ENCODE measurements around the gene NPHP1.
A peak's percentile ranks its signal among the peaks of the same experiment; 100 is the strongest.
"Not testable (repeated sequence)": the region's sequence is repeated elsewhere in the genome, so short reads cannot be mapped to it uniquely, and the experiment has no call there.

Gene NPHP1

GRCh38 chr2:110190169-110190568 is 14.6 kb downstream of the NPHP1 start:
- H4K12ac ChIP-seq (ENCODE audit: low read depth, low read length); H4K91ac ChIP-seq (ENCODE audit: low read depth, low read length): not testable (repeated sequence)
- no CpG with 5 or more reads among the region's 23 CpGs for WGBS (ENCODE audit: extremely low coverage, insufficient coverage, insufficient read length)

GRCh38 chr2:110182449-110182848 is 22.4 kb downstream of the NPHP1 start:
- no peak overlapping the region for H2BK120ac ChIP-seq (ENCODE audit: insufficient read depth, low read length, poor library complexity)
- no peak overlapping the region for H2AFZ ChIP-seq (ENCODE audit: insufficient read depth, low read length, poor library complexity)
- H3K9me3 ChIP-seq (ENCODE audit: insufficient read depth, low read depth, low read length): peaks cover 15% of the 10 kb centered on the region
- H4K91ac ChIP-seq (ENCODE audit: low read depth, low read length): no peak overlapping the region
- H3K23ac ChIP-seq (ENCODE audit: low read length): no peak overlapping the region
- no peak overlapping the region for H3K4ac ChIP-seq (ENCODE audit: low read depth, low read length)
- no peak overlapping the region for H3K9ac ChIP-seq (ENCODE audit: low read length)
- H3K14ac ChIP-seq (ENCODE audit: low read length): no peak overlapping the region
- H2BK12ac ChIP-seq (ENCODE audit: low read length): no peak overlapping the region
- H3K79me1 ChIP-seq (ENCODE audit: low read length): no peaks in the 10 kb centered on the region
- H2BK5ac ChIP-seq (ENCODE audit: low read depth, low read length, poor library complexity): no peak overlapping the region
- no peak overlapping the region for H3K18ac ChIP-seq (ENCODE audit: low read length)
- no peak overlapping the region for H2AK5ac ChIP-seq (ENCODE audit: low read length)
- no peak for DNase-seq
- H4K8ac ChIP-seq (ENCODE audit: low read depth, low read length): no peak overlapping the region
- H3K36me3 ChIP-seq (ENCODE audit: control insufficient read depth in 1 of 2, insufficient read depth in 2 of 2, low read length in 2 of 2): no peaks in the 10 kb centered on the region
- no peaks in the 10 kb centered on the region for H3K79me2 ChIP-seq (ENCODE audit: control insufficient read depth, insufficient read depth, low read length, poor library complexity)
- H3K4me1 ChIP-seq (ENCODE audit: control insufficient read depth in 1 of 2, insufficient read depth in 2 of 2, low read length in 2 of 2): no peaks in the 10 kb centered on the region
- no peak overlapping the region for H4K12ac ChIP-seq (ENCODE audit: low read depth, low read length)
- H3K27me3 ChIP-seq (ENCODE audit: insufficient read depth, low read length): no peaks in the 10 kb centered on the region
- no peak overlapping the region for H3K4me3 ChIP-seq (ENCODE audit: low read depth, low read length)
- no CpG with 5 or more reads among the region's 2 CpGs for WGBS (ENCODE audit: extremely low coverage, insufficient coverage, insufficient read length)
- H3K4me2 ChIP-seq (ENCODE audit: low read length): no peak overlapping the region
- no peak overlapping the region for H3K27ac ChIP-seq (ENCODE audit: low read depth, low read length)

More at GRCh38 chr2:110190169-110190568, 14.6 kb downstream of the NPHP1 start:
- H4K8ac ChIP-seq (ENCODE audit: low read depth, low read length); H3K36me3 ChIP-seq (ENCODE audit: control insufficient read depth in 1 of 2, insufficient read depth in 2 of 2, low read length in 2 of 2); H3K27ac ChIP-seq (ENCODE audit: low read depth, low read length); H3K23ac ChIP-seq (ENCODE audit: low read length); H3K4me1 ChIP-seq (ENCODE audit: control insufficient read depth in 1 of 2, insufficient read depth in 2 of 2, low read length in 2 of 2); H2AFZ ChIP-seq (ENCODE audit: insufficient read depth, low read length, poor library complexity); H3K4me3 ChIP-seq (ENCODE audit: low read depth, low read length); H3K18ac ChIP-seq (ENCODE audit: low read length); H3K9ac ChIP-seq (ENCODE audit: low read length); H3K4ac ChIP-seq (ENCODE audit: low read depth, low read length); H2BK120ac ChIP-seq (ENCODE audit: insufficient read depth, low read length, poor library complexity); H3K79me2 ChIP-seq (ENCODE audit: control insufficient read depth, insufficient read depth, low read length, poor library complexity); H3K79me1 ChIP-seq (ENCODE audit: low read length); DNase-seq; H3K4me2 ChIP-seq (ENCODE audit: low read length); H2AK5ac ChIP-seq (ENCODE audit: low read length); H3K9me3 ChIP-seq (ENCODE audit: insufficient read depth, low read depth, low read length); H2BK5ac ChIP-seq (ENCODE audit: low read depth, low read length, poor library complexity); H3K27me3 ChIP-seq (ENCODE audit: insufficient read depth, low read length); H3K14ac ChIP-seq (ENCODE audit: low read length); H2BK12ac ChIP-seq (ENCODE audit: low read length): not testable (repeated sequence)

GRCh38 chr2:110180036-110180435 is 24.8 kb downstream of the NPHP1 start:
- H3K9ac ChIP-seq (ENCODE audit: low read length): no peak overlapping the region
- no peak overlapping the region for H2BK5ac ChIP-seq (ENCODE audit: low read depth, low read length, poor library complexity)
- H3K79me1 ChIP-seq (ENCODE audit: low read length): no peaks in the 10 kb centered on the region
- H3K4me1 ChIP-seq (ENCODE audit: control insufficient read depth in 1 of 2, insufficient read depth in 2 of 2, low read length in 2 of 2): no peaks in the 10 kb centered on the region
- no peaks in the 10 kb centered on the region for H3K79me2 ChIP-seq (ENCODE audit: control insufficient read depth, insufficient read depth, low read length, poor library complexity)
- H4K8ac ChIP-seq (ENCODE audit: low read depth, low read length): no peak overlapping the region
- no peak overlapping the region for H2AK5ac ChIP-seq (ENCODE audit: low read length)
- H3K9me3 ChIP-seq (ENCODE audit: insufficient read depth, low read depth, low read length): peaks cover 13% of the 10 kb centered on the region
- H3K4ac ChIP-seq (ENCODE audit: low read depth, low read length): no peak overlapping the region
- no peaks in the 10 kb centered on the region for H3K36me3 ChIP-seq (ENCODE audit: control insufficient read depth in 1 of 2, insufficient read depth in 2 of 2, low read length in 2 of 2)
- no peak for DNase-seq
- H3K18ac ChIP-seq (ENCODE audit: low read length): no peak overlapping the region
- H4K12ac ChIP-seq (ENCODE audit: low read depth, low read length): no peak overlapping the region
- no peak overlapping the region for H3K4me2 ChIP-seq (ENCODE audit: low read length)
- H2BK120ac ChIP-seq (ENCODE audit: insufficient read depth, low read length, poor library complexity): no peak overlapping the region
- H2AFZ ChIP-seq (ENCODE audit: insufficient read depth, low read length, poor library complexity): no peak overlapping the region
- H3K27me3 ChIP-seq (ENCODE audit: insufficient read depth, low read length): no peaks in the 10 kb centered on the region
- H3K27ac ChIP-seq (ENCODE audit: low read depth, low read length): no peak overlapping the region
- no peak overlapping the region for H3K23ac ChIP-seq (ENCODE audit: low read length)
- no peak overlapping the region for H2BK12ac ChIP-seq (ENCODE audit: low read length)
- no peak overlapping the region for H3K4me3 ChIP-seq (ENCODE audit: low read depth, low read length)
- no peak overlapping the region for H3K14ac ChIP-seq (ENCODE audit: low read length)
- no peak overlapping the region for H4K91ac ChIP-seq (ENCODE audit: low read depth, low read length)

- Histone ChIP-seq H4K8ac (ENCODE audit: low read depth, low read length) (no peak overlapping the region), H2AFZ (ENCODE audit: insufficient read depth, low read length, poor library complexity) (no peak overlapping the region), H4K12ac (ENCODE audit: low read depth, low read length) (no peak overlapping the region), H3K27me3 (ENCODE audit: insufficient read depth, low read length) (no peaks in the 10 kb centered on the region), H3K9ac (ENCODE audit: low read length) (no peak overlapping the region), H3K4me3 (ENCODE audit: low read depth, low read length) (no peak overlapping the region), H2BK12ac (ENCODE audit: low read length) (no peak overlapping the region), H3K27ac (ENCODE audit: low read depth, low read length) (no peak overlapping the region), H4K91ac (ENCODE audit: low read depth, low read length) (no peak overlapping the region), H3K9me3 (ENCODE audit: insufficient read depth, low read depth, low read length) (no peaks in the 10 kb centered on the region), H3K79me1 (ENCODE audit: low read length) (no peaks in the 10 kb centered on the region), H3K4me1 (ENCODE audit: control insufficient read depth in 1 of 2, insufficient read depth in 2 of 2, low read length in 2 of 2) (no peaks in the 10 kb centered on the region), H2AK5ac (ENCODE audit: low read length) (no peak overlapping the region), H3K36me3 (ENCODE audit: control insufficient read depth in 1 of 2, insufficient read depth in 2 of 2, low read length in 2 of 2) (no peaks in the 10 kb centered on the region), H2BK5ac (ENCODE audit: low read depth, low read length, poor library complexity) (no peak overlapping the region), H3K23ac (ENCODE audit: low read length) (no peak overlapping the region), H3K14ac (ENCODE audit: low read length) (no peak overlapping the region), H3K4me2 (ENCODE audit: low read length) (no peak overlapping the region), H3K18ac (ENCODE audit: low read length) (no peak overlapping the region), H3K4ac (ENCODE audit: low read depth, low read length) (no peak overlapping the region), H2BK120ac (ENCODE audit: insufficient read depth, low read length, poor library complexity) (no peak overlapping the region), H3K79me2 (ENCODE audit: control insufficient read depth, insufficient read depth, low read length, poor library complexity) (no peaks in the 10 kb centered on the region)
- WGBS (ENCODE audit: extremely low coverage, insufficient coverage, insufficient read length): no CpG with 5 or more reads among the region's 1 CpG
- peak in 1 of 2 donors; percentile 85 for DNase-seq
Observed at GRCh38 chr2:110173523-110173922, 31.3 kb downstream of the NPHP1 start.
